Stimulated activated CD4-positive, alpha-beta T cell treated with anti-CD3 and anti-CD28 coated beads, Interleukin-15, amount 100 ng/mL, for 24 hours (primary cell): ENCODE results near the gene SELENOM.
"Not testable (repeated sequence)": the region's sequence is repeated elsewhere in the genome, so short reads cannot be mapped to it uniquely, and the experiment has no call there.

Experiments
- DNase-seq: peaks from one replicate; pipeline ENCODE4 v3.0.0-alpha.2; 2020

The SELENOM gene

DNA sequence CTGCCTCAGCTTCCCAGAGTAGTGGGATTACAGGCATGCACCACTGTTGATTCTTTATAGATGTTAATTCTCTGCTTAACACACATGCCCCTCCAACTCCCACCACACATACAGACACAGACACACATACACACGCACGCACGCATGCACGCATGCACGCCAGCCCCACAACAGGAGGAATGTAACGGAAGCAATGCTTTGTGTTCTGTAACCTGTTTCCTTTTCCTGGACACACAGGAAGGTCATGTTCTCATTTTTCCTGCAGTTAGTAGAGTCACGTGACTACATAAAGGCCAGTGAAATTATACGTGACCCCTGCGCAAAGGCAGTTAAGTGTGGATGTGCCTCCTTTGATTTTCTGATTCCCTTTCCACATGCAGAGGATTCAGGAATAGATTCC lies 34.2 kb downstream of the SELENOM start:
- DNase-seq: not testable (repeated sequence)

DNA sequence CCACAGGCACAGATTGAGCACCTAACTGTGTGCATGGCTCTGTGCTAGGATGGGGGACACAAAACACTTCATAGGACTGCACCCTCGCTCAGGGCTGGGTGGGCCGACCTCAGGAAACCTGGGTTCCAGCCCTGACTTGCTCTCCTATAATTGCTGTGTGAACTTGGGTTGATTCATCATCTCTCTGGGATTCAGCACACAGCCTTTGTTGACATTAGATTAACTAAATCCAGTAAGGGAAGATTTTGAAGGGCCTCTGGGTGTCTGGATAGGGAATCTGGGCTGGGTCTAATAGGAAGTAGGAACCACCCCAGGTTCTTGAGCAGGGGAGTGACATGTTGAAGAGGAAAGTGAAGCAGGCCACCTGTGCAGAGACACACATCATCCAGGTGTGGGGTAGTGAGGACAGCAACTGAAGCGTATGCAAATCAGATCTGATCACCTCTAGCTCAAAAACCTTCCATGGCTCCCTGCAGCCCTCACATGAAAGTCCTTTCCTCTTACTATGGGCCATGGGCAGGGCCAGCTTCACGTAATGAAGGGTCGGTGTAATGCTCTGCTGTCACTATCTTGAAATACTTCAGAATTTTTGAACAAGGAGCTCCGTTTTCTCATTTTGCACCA lies 37.6 kb downstream of the SELENOM start:
- not testable (repeated sequence) for DNase-seq

DNA sequence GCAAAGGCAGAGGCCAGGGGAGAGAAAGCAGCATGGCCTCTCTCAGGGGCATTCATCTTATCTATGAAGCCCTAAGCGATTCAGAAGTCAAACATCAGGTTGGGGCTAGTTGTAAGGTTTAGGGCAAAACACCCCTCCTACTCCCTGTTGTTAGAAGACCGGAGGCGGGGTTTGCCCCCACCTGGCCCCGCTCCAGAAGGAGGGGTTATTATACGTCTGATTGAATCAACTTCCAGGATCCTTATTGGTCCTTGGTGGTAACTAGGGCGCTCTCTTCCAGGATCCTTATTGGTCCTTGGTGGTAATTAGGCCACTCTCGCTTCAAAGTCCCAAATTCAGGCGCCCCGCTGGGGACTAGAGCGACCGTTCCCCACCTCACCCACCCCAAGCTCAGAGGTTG lies 38.4 kb downstream of the SELENOM start:
- no peak for DNase-seq

DNA sequence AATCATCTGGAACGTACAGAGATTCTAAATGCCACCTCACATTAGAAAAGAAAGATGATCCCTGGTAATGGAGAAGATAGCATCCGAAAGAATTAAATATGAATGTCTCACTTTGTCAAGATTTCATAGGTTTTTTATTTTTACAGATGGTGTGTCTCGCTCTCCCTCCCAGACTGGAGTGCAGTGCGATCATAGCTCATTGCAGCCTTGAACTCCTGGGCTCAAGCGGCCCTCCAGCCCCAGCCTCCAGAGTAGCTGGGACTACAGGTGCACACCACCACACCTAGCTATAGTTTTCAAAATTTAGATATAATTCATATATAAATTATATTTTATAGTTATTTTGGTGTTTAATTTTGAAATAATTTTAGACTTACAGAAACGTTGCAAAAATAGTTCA lies 43.0 kb downstream of the SELENOM start:
- no peak for DNase-seq

DNA sequence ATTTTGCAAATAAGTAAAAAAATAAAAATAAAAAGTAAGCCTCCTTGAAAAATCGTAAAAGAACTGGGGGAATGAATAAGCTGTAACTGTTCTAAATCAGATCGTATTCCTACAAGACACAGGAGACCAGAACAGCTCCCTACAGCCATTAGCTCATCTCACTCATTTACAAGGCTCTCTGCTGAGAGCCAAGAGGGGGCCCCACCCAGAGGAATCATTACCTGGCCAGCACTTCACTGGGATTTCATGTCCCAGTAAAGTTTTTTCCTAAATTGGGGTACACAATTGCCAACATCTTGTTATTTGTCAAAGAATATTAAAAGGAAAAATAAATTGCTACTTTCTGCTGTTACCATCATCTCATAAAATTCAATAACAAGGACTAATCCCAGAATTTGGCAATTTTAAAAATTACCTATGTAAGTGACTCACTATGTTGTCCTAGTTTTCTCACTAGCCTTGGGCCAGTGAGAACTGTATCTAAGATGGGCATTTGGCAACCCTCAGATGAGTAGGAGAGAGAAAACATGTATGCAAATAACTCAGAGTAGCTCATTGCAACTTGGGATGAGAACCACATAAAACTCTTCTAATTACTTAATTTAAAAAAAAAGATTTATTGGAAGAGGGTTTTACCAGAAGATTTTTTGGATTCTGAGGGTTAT lies 44.7 kb downstream of the SELENOM start:
- DNase-seq: no peak

DNA sequence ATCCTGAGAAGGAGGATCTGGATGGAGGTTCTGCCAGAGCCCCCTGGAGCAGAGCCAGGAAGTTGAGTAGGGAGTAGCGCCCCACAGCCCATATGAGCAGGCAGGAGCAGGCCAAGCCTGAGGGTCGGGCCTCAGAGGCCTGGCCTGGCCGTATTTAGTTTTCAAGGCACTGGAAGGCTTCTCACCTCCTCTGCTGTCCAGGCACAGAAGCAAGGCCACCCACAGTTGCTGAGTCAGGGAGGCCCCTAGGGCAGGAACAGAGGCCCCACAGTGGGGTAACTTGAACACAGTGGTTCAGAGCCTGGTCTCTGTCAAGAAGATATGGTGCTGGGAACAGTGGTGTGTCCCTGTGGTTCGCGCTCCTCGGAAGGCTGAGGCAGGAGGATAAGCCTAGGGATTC lies 47.7 kb downstream of the SELENOM start:
- not testable (repeated sequence) for DNase-seq

DNA sequence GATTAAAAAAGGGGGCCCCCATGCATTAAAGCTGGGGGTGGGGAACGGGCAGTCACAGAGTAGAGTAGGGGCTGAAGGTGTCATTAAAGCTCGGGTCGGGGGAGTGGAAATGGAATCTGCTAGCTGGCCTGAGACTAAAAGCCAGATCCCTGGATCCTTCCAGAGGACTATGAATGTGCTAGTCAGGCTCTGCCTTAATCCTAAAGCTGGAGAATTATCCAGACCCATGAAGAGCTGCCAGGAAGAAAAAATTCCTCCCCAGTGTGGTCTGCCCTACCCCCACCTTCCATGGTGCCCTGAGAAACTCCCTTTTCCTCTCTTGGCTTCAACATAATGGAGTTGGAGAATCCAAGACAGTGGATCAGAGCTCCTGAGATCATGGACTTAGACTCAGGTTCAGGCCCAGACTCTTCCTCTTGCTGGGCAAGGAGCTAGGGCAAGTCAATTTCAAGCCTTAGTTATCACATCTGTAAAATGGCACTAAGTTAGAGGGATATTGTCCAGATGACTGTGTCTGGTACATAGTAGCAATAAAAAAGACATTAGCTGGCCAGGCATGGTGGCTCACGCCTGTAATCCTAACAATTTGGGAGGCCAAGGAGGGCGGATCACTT lies 50.3 kb downstream of the SELENOM start:
- no peak for DNase-seq

DNA sequence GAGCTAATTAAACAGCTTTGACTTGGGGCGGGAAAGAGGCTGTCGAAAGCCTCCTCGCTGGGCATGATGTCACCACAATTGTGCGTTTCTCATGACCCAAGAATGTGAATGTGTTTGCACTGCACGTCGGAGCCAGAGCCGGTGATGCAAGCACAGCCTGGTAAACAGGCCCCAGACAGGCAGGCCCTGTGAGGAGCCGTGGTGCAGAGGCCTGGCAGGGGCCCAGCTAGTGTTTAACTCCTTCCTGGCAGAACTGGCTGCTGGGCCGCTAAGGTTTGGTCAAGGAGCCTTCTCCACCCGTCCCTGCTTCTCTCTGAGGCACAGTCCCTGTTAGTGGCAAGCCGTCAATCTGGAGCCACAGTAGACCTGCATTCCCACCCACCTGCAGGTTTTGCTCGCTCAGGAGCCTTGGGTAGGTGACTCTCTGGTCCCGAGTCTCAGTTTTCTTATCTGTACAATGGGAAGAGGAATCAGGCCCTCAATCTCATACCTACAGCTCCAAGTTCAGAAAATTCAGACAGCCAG lies 51.7 kb downstream of the SELENOM start:
- no peak for DNase-seq

DNA sequence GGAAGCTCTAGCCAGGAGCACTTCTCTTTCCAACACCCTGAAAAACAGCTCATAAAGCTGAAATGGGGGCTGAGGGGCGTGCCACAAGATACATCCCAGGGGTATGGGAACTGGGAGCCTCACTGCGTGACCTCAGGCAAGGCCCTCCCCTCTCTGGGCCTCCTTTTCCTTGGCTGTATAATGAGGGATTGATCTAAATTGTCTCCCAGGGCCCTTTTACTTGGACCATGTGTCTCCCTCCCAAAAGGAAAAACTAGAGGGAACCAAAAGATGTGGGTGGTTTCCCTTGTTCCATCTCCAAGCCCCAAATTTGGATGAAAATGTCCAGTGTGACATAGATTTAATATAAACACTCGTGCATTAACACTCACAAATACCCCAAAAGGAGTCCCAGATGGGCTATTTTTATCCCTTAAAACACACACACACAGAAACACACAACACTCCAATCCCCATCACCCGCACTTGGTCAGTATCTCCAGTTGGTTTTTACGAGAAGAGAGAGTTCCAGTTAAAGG lies 52.2 kb downstream of the SELENOM start:
- no peak for DNase-seq
